Measurements from ENCODE around the gene CHCHD3.
"Not testable (repeated sequence)": the region's sequence is repeated elsewhere in the genome, so short reads cannot be mapped to it uniquely, and the experiment has no call there.

Gene CHCHD3

DNA sequence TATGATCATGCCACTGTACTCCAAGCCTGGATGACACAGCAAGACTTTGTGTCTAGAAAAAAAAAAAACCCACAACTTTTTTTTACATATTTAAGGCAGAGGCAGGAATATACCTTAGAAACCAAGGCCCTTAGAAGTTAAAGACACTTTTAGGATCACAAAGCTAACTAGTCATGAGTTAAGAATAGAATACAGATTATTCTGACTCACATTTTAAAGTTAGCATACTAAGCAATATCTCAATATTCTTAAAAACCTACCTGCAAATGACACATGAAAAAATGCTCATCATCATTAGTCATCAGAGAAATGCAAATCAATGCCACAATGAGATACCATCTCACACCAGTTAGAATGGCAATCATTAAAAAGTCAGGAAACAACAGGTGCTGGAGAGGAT, 177.7 kb downstream of the CHCHD3 start:
- DNase-seq = no peak
- peaks cover 0 to 3% (median 0%) of the 10 kb centered on the region in 3 donors for H3K36me3 ChIP-seq
- H3K4me1 ChIP-seq = no peaks in the 10 kb centered on the region
- H3K27me3 ChIP-seq = no peaks in the 10 kb centered on the region
- H3K27ac ChIP-seq = no peak overlapping the region
- no peaks in the 10 kb centered on the region for H3K9me3 ChIP-seq
- TF ChIP-seq, protein P1, sequence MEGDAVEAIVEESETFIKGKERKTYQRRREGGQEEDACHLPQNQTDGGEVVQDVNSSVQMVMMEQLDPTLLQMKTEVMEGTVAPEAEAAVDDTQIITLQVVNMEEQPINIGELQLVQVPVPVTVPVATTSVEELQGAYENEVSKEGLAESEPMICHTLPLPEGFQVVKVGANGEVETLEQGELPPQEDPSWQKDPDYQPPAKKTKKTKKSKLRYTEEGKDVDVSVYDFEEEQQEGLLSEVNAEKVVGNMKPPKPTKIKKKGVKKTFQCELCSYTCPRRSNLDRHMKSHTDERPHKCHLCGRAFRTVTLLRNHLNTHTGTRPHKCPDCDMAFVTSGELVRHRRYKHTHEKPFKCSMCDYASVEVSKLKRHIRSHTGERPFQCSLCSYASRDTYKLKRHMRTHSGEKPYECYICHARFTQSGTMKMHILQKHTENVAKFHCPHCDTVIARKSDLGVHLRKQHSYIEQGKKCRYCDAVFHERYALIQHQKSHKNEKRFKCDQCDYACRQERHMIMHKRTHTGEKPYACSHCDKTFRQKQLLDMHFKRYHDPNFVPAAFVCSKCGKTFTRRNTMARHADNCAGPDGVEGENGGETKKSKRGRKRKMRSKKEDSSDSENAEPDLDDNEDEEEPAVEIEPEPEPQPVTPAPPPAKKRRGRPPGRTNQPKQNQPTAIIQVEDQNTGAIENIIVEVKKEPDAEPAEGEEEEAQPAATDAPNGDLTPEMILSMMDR (IDR thresholded peaks at IDR 0.05) = no peak
- H3K4me3 ChIP-seq = no peak overlapping the region
- intact Hi-C loops (cut with DNase I; ENCODE audit: low total_unique reads) = no loop called here

DNA sequence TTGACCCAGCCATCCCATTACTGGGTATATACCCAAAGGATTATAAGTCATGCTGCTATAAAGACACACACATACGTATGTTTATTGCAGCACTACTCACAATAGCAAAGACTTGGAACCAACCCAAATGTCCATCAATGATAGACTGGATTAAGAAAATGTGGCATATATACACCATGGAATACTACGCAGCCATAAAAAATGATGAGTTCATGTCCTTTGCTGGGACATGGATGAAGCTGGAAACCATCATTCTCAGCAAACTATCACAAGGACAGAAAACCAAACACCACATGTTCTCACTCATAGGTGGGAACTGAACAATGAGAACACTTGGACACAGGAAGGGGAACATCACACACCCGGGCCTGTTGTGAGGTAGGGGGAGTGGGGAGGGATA, 179.6 kb downstream of the CHCHD3 start:
- H3K4me3 ChIP-seq; H3K27ac ChIP-seq; H3K4me1 ChIP-seq; H3K9me3 ChIP-seq; DNase-seq; H3K27me3 ChIP-seq; intact Hi-C loops (cut with DNase I; ENCODE audit: low total_unique reads): not testable (repeated sequence)
- H3K36me3 ChIP-seq = peaks cover 0 to 16% (median 0%) of the 10 kb centered on the region in 3 donors

DNA sequence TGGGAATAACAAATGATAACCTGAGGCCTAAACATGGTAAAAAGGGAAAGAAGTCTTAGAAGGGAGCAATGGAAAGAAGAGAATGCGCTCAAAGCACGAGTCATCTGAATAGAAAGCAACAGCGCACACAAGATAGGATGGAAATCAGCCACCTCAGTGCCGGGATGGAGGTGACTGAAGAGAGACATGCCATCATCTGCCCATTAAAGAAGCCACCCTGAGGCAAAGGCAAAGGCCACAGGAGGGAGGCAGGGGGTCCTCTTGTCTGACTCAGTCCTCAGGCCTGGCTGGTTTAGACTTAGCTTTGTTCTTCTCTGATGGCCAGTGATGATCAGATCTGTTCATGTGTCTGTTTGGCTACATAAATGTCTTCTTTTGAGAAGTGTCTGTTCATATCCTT, 180.6 kb downstream of the CHCHD3 start:
- Histone ChIP-seq H3K27me3 (no peaks in the 10 kb centered on the region), H3K4me3 (no peak overlapping the region), H3K36me3 (peaks cover 0 to 17% (median 0%) of the 10 kb centered on the region in 3 donors), H3K9me3 (no peaks in the 10 kb centered on the region), H3K27ac (no peak overlapping the region), H3K4me1 (no peaks in the 10 kb centered on the region)
- intact Hi-C loops (cut with DNase I; ENCODE audit: low total_unique reads) = no loop called here
- DNase-seq = no peak
- TF ChIP-seq, protein P1 (IDR thresholded peaks at IDR 0.05) = no peak

DNA sequence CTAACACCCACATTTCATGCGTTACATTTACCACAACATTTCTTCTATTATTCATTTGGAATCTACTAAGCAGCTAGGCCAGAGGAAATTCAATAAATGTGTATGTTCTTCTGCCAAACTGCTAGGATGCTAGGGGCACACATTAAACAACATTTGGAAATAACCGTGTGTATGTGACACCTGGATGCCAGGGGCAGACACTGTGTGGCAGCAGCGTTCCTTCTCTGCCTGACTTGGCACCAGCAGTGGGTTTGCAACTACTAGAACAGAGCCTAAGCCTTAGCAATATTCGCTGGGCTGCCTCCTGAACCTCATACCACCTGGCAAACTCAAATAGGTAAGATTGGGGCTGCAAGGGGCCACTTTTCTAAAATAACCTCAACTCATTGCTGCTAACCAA, 182.1 kb downstream of the CHCHD3 start:
- DNase-seq = no peak
- H3K27ac ChIP-seq = no peak overlapping the region
- H3K36me3 ChIP-seq = peaks cover 0 to 14% (median 0%) of the 10 kb centered on the region in 3 donors
- H3K4me3 ChIP-seq = no peak overlapping the region
- H3K9me3 ChIP-seq = no peaks in the 10 kb centered on the region
- TF ChIP-seq, protein P1 (IDR thresholded peaks at IDR 0.05) = no peak
- H3K4me1 ChIP-seq = no peaks in the 10 kb centered on the region
- no peaks in the 10 kb centered on the region for H3K27me3 ChIP-seq
- intact Hi-C loops (cut with DNase I; ENCODE audit: low total_unique reads) = no loop called here

DNA sequence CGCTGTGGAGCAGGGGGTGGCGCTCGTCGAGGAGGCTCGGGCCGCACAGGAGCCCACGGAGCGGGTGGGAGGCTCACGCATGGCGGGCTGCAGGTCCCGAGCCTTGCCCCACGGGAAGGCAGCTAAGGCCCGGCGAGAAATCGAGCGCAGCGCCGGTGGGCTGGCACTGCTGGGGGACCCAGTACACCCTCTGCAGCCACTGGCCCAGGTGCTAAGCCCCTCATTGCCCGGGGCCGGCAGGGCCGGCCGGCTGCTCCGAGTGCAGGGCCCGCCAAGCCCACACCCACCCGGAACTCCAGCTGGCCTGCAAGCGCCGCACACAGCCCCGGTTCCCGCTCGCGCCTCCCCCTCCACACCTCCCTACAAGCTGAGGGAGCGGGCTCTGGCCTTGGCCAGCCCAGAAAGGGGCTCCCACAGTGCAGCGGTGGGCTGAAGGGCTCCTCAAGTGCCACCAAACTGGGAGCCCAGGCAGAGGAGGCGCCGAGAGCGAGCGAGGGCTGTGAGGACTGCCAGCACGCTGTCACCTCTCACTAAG, 183.2 kb downstream of the CHCHD3 start:
- intact Hi-C loops (cut with DNase I; ENCODE audit: low total_unique reads); H3K27me3 ChIP-seq; DNase-seq; H3K4me3 ChIP-seq; H3K27ac ChIP-seq; H3K4me1 ChIP-seq; H3K9me3 ChIP-seq: not testable (repeated sequence)
- peaks cover 0 to 14% (median 0%) of the 10 kb centered on the region in 3 donors for H3K36me3 ChIP-seq

DNA sequence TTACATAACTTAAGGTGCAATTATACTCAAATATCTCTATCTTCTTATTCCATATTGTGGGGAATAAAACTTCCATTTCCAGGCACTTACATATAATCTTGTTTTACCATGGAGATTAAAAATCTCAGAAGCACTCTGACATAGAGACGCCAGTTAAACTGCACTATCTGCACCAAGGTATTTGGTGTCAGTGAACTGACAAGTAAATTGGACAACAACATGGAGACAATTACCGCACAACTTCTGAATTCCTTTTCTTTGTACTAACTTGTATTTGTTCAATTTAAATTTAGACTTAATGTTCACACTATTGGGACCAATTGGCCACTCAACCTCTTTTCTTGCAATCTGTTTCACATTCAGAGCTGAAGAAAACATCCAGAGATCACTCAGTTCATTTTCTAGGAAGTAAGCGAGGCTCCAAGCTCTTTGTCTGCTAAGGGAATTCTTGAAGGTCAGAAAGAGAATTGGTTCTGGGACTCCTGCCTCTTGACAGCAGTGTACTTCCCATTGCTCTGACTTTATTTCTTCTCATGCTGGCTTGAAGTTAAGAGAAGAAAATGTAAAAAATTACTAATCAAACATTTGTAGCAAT, 184.7 kb downstream of the CHCHD3 start:
- DNase-seq = no peak
- H3K27me3 ChIP-seq = no peaks in the 10 kb centered on the region
- H3K27ac ChIP-seq = no peak overlapping the region
- no peaks in the 10 kb centered on the region for H3K4me1 ChIP-seq
- TF ChIP-seq, protein P1 (IDR thresholded peaks at IDR 0.05) = no peak
- intact Hi-C loops (cut with DNase I; ENCODE audit: low total_unique reads) = no loop called here
- H3K9me3 ChIP-seq = no peaks in the 10 kb centered on the region
- peaks cover 0 to 14% (median 0%) of the 10 kb centered on the region in 3 donors for H3K36me3 ChIP-seq
- H3K4me3 ChIP-seq = no peak overlapping the region
